Right renal pelvis (tissue), 4 donors: ENCODE results near the gene MYRF. TPM values are rescaled to one million over a fixed set of nuclear protein-coding genes. Genes with fewer than 3 reads are reported as not detected.

Source experiments
- DNase-seq, 4 donors: peaks; one replicate each; pipeline ENCODE4 v3.0.0-alpha.2; 2013; ENCODE audit warnings: low read depth in 4 of 4, low spot score in 3 of 4, missing footprints in 1 of 4
- polyA plus RNA-seq, 4 donors: library from polyadenylated mRNA; unstranded; fragments of 120-200 nt; gene quantifications; one replicate each; pipeline ENCODE4 v1.2.1, GENCODE V29; 2013; ENCODE audit not compliant: insufficient read length in 4 of 4

Gene MYRF
- polyA plus RNA-seq, 4 donors = 20.9 to 23.2 (median 21.9) TPM

DNA sequence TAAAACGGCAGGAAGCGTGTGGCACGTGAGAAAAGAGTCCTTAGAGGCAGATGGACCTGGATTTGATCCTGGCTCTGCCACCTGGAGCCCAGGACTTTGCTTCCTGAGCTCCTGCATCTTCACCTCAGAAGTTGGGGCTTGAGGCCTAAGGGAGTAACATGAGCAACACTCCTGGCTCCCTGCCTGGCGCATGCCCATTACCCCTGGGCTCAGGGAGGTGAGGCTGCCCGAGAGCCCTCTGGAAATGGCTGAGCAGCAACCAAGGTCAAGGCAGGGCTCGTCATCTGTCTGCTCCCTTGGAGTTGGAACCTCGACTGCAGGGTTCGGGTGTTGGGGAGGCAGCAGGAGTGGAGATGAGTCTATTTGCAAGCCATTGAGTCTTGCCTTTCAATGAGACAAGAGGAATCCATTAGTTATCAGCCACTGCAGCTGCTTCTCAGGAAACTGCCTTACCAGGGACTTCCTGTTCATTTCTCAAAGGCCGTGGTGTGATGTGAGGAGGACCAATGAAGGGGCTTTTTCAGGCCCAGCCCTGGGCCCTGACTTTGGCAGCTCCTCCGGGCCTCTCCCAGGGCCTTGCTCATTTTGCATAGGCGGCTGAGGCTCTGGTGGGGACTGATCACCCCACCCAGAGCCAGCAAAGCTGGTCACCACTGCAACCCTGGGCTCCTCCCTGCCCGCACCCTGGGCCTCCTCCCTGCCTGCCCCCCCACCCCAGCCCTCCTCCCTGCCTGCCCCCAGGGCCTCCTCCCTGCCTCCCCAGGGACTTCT, 82.0 kb downstream of the MYRF start:
- no peak for DNase-seq

DNA sequence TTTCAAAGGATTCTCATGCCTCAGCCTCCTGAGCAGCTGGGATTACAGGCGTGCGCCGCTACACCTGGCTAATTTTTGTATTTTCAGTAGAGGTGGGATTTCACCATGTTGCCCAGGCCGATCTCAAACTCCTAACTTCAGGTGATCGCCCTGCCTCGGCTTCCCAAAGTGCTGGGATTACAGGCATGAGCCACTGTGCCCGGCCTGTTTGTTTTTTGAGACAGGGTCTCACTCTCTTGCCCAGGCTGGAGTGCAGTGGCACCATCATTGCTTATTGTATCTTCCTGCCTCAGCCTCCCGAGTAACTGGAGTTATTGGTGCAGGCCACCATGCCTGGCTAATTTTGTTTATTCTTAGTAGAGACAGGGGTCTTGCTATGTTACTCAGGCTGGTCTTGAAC, 83.8 kb downstream of the MYRF start:
- no peak for DNase-seq

DNA sequence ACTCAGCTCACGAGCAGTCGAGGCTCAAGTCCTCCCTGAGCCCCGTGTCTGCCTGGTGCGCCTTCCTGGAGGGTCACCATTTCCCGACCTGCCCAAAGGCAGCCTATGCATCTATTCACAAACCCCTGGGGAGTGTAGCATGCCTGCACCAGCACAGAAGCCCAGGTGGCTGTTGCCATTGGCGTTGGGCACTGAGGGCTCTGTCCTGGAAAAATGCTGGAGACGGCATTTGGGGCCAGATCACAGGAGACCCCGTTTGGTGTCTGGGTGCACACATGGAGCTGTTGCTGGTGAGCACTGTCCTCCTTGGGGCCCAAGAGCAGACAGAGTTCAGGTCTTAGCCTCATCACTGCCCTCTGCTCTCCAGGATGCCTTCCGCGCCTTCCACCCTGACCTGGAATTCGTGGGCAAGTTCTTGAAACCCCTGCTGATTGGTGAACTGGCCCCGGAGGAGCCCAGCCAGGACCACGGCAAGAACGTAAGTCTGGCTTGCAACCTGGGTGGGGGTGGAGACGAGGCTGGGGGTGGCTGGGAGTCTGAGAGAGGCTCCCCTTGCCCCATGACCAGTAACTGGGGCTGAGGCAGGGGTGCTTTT, 85.1 kb downstream of the MYRF start:
- DNase-seq = no peak

Other genes starting within 250 kb of the MYRF start
- gene LRRC10B, start 243.9 kb upstream of the MYRF start, polyA plus RNA-seq = 1 to 10 TPM; 1.0 to 5.3 (median 1.4) TPM
- 1 to 10 TPM; 4.7 to 7.5 (median 5.2) TPM for gene SYT7, start 171.6 kb upstream of the MYRF start, polyA plus RNA-seq
- gene DAGLA, start 72.2 kb upstream of the MYRF start, polyA plus RNA-seq = 1 to 10 TPM; 3.3 to 4.7 (median 3.4) TPM
- 100 to 1,000 TPM; 153 to 199 (median 169) TPM for gene TMEM258, start 40.0 kb downstream of the MYRF start, polyA plus RNA-seq
- gene FEN1, start 40.3 kb downstream of the MYRF start, polyA plus RNA-seq = 10 to 100 TPM; 34.4 to 41.0 (median 38.8) TPM
- 10 to 100 TPM; 38.1 to 47.0 (median 41.5) TPM for gene FADS1, start 64.4 kb downstream of the MYRF start, polyA plus RNA-seq
- 100 to 1,000 TPM in 1 of 4 donors, 10 to 100 TPM in 3; 86.1 to 110 (median 94.1) TPM for gene FADS2, start 75.7 kb downstream of the MYRF start, polyA plus RNA-seq
- gene FADS3, start 138.9 kb downstream of the MYRF start, polyA plus RNA-seq = 10 to 100 TPM; 15.8 to 20.6 (median 18.3) TPM
- gene RAB3IL1, start 164.9 kb downstream of the MYRF start, polyA plus RNA-seq = 10 to 100 TPM; 19.7 to 29.7 (median 21.9) TPM
- 1 to 10 TPM; 4.1 to 4.8 (median 4.4) TPM for gene BEST1, start 197.7 kb downstream of the MYRF start, polyA plus RNA-seq
- 1,000 to 10,000 TPM; 2,113 to 2,527 (median 2,145) TPM for gene FTH1, start 215.0 kb downstream of the MYRF start, polyA plus RNA-seq